ENCODE data around the gene ISCU. TPM values are rescaled to one million over a fixed set of nuclear protein-coding genes. Genes with fewer than 3 reads are reported as not detected.
"Not testable (repeated sequence)": the region's sequence is repeated elsewhere in the genome, so short reads cannot be mapped to it uniquely, and the experiment has no call there.

The ISCU gene
- total RNA-seq, 4 donors from 2014 or later = 113 to 155 (median 130) TPM

DNA sequence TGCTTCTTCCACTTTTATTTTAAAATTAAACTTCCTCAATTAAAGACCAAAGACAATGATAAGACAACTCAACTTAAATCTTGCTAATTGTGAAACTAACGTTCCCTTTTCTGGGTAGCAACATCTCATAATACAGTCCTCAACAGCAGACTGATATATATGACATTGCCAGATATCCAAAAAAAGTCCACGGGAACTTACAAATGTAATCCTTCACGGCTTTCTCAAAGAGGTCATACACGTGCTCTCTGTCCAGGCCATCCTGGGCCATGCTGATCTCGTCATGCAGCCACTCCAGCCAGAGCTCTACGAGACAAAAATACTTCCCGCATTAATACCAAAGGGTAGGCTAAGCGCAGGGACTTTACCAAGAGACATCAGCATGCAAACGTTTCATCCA, 14.7 kb upstream of the ISCU start:
- TF ChIP-seq POLR2A (IDR thresholded peaks at IDR 0.05) (no peak), POLR2AphosphoS5 (IDR thresholded peaks at IDR 0.05) (no peak), EP300 (IDR thresholded peaks at IDR 0.05; ENCODE audit: low read depth) (no peak)
- TF ChIP-seq, protein P1, sequence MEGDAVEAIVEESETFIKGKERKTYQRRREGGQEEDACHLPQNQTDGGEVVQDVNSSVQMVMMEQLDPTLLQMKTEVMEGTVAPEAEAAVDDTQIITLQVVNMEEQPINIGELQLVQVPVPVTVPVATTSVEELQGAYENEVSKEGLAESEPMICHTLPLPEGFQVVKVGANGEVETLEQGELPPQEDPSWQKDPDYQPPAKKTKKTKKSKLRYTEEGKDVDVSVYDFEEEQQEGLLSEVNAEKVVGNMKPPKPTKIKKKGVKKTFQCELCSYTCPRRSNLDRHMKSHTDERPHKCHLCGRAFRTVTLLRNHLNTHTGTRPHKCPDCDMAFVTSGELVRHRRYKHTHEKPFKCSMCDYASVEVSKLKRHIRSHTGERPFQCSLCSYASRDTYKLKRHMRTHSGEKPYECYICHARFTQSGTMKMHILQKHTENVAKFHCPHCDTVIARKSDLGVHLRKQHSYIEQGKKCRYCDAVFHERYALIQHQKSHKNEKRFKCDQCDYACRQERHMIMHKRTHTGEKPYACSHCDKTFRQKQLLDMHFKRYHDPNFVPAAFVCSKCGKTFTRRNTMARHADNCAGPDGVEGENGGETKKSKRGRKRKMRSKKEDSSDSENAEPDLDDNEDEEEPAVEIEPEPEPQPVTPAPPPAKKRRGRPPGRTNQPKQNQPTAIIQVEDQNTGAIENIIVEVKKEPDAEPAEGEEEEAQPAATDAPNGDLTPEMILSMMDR (IDR thresholded peaks at IDR 0.05) = no peak
- Histone ChIP-seq H3K36me3 (peaks cover 0 to 47% (median 18%) of the 10 kb centered on the region in 4 donors), H3K4me1 (peaks cover 0 to 26% (median 3%) of the 10 kb centered on the region in 4 donors), H3K27me3 (no peaks in the 10 kb centered on the region), H3K4me3 (no peak overlapping the region), H3K27ac (no peak overlapping the region), H3K9me3 (no peaks in the 10 kb centered on the region)
- no peak for DNase-seq
- 67 to 74% methylated on average over 5 to 9 of the region's 9 CpGs for WGBS, 2 donors (ENCODE audit: low coverage in 1 of 2)
- intact Hi-C loops (cut with DNase I; ENCODE audit: low total_unique reads) = no loop called here
- in situ Hi-C loops (cut with MboI; ENCODE audit: low pct_ligation_motif_present in 1 of 4, low pct_unique_long_range_greater_than_20kb in 1 of 4, low sequenced_read_pairs in 3 of 4) = no loop called here

DNA sequence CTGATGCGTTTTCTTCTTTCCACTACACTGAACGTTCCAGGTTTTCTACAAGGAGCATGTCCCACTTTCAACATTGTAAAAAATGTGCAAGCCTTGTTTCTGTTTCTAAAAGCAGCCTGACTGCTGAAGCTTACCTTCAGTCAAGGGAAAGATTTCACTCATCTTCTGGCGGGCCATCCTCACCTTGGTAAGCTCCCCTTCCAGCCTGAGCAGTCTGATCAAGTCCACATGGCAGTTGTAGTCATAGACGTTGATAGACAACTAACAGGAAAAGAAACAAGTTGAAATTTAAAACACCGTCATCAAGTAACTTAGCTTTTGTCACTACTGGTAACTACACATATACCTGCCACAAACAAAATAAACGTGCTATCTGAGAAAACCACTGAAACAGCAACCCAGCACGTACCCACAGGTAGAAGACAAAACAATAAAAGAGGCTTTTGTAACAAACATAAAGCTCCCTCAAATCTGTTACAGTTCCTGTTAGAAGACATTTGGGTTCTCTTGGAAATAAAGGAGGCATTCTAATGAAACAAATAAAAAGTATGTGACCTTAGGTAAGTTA, 13.4 kb upstream of the ISCU start:
- Histone ChIP-seq H3K36me3 (peaks cover 0 to 40% (median 14%) of the 10 kb centered on the region in 4 donors), H3K4me3 (no peak overlapping the region), H3K9me3 (no peaks in the 10 kb centered on the region), H3K27me3 (no peaks in the 10 kb centered on the region), H3K27ac (no peak overlapping the region), H3K4me1 (peaks cover 0 to 30% (median 3%) of the 10 kb centered on the region in 4 donors)
- in situ Hi-C loops (cut with MboI; ENCODE audit: low pct_ligation_motif_present in 1 of 4, low pct_unique_long_range_greater_than_20kb in 1 of 4, low sequenced_read_pairs in 3 of 4) = no loop called here
- intact Hi-C loops (cut with DNase I; ENCODE audit: low total_unique reads) = no loop called here
- DNase-seq = no peak
- WGBS, 2 donors (ENCODE audit: low coverage in 1 of 2) = 52 to 74% methylated on average over 7 of the region's 7 CpGs
- TF ChIP-seq, protein P1 (IDR thresholded peaks at IDR 0.05) = no peak

DNA sequence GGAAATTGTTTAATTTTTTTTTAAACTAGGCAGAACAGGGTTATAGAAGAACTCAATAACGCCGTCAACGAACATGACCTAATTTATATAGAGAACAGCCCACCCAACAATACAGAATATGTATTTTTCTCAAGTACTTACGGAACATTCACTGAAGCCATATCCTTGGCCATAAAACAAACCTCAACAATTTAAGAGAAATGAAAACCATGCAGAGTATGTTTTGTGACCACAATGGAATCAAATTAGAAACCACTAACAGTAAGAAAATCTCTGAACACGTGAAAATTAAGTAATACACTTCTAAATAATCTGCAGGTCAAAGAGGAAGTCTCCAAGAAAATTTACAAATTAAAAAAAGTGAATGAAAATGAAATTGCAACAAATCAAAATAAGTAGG, 10.9 kb upstream of the ISCU start:
- no peaks in the 10 kb centered on the region for H3K27me3 ChIP-seq
- intact Hi-C loops (cut with DNase I; ENCODE audit: low total_unique reads) (no loop called here), in situ Hi-C loops (cut with MboI; ENCODE audit: low pct_ligation_motif_present in 1 of 4, low pct_unique_long_range_greater_than_20kb in 1 of 4, low sequenced_read_pairs in 3 of 4) (loop anchor here in 2 of 4 donors (25.0 kb wide), 1 partner anchor 536 kb away; the partner anchor contains the start of genes ALKBH2 (in 2 of the 2) and UNG (in 2 of the 2))
- no peak overlapping the region for H3K27ac ChIP-seq
- no peaks in the 10 kb centered on the region for H3K9me3 ChIP-seq
- peaks cover 0 to 41% (median 6%) of the 10 kb centered on the region in 4 donors for H3K4me1 ChIP-seq
- no peak for DNase-seq
- H3K4me3 ChIP-seq = no peak overlapping the region
- no peak for TF ChIP-seq POLR2A (IDR thresholded peaks at IDR 0.05)
- TF ChIP-seq, protein P1 (IDR thresholded peaks at IDR 0.05) = no peak
- no peak for TF ChIP-seq EP300 (IDR thresholded peaks at IDR 0.05; ENCODE audit: low read depth)
- no peak for TF ChIP-seq POLR2AphosphoS5 (IDR thresholded peaks at IDR 0.05)
- peaks cover 0 to 23% (median 7%) of the 10 kb centered on the region in 4 donors for H3K36me3 ChIP-seq
- WGBS, 2 donors (ENCODE audit: low coverage in 1 of 2) = 68 to 77% methylated on average over 5 of the region's 5 CpGs

DNA sequence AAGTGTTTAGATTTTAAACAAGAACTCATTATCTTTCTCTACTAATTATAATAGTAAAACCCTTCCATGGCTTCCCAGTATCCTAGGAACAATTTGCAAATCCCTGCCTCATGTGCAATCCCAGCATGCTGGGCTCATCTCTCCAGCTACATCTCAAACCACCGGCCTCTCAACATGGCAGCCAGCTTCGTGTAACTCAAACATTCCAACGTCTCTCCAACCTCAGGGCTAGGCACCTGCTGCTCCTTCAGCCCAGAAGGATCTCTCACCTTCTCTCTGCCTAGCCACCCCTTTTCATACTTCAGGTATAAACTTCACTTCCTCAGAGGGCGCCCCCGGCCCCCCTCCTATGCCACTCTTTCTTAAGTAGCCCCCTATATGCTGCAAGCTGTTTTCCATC, 8.6 kb upstream of the ISCU start:
- in situ Hi-C loops (cut with MboI; ENCODE audit: low pct_ligation_motif_present in 1 of 4, low pct_unique_long_range_greater_than_20kb in 1 of 4, low sequenced_read_pairs in 3 of 4) (loop anchor here in 2 of 4 donors (25.0 kb wide), 1 partner anchor 534 kb away; the partner anchor contains the start of genes ALKBH2 (in 2 of the 2) and UNG (in 2 of the 2)), intact Hi-C loops (cut with DNase I; ENCODE audit: low total_unique reads) (no loop called here)
- 83 to 96% methylated on average over 5 of the region's 5 CpGs for WGBS, 2 donors (ENCODE audit: low coverage in 1 of 2)
- no peak overlapping the region for H3K27ac ChIP-seq
- TF ChIP-seq POLR2AphosphoS5 (IDR thresholded peaks at IDR 0.05) (no peak), EP300 (IDR thresholded peaks at IDR 0.05; ENCODE audit: low read depth) (no peak), POLR2A (IDR thresholded peaks at IDR 0.05) (no peak)
- TF ChIP-seq, protein P1 (IDR thresholded peaks at IDR 0.05) = no peak
- DNase-seq = no peak
- no peaks in the 10 kb centered on the region for H3K27me3 ChIP-seq
- peaks cover 5 to 62% (median 19%) of the 10 kb centered on the region in 4 donors for H3K4me1 ChIP-seq
- H3K4me3 ChIP-seq = no peak overlapping the region
- no peaks in the 10 kb centered on the region for H3K9me3 ChIP-seq
- peaks cover 0 to 3% (median 0%) of the 10 kb centered on the region in 4 donors for H3K36me3 ChIP-seq

DNA sequence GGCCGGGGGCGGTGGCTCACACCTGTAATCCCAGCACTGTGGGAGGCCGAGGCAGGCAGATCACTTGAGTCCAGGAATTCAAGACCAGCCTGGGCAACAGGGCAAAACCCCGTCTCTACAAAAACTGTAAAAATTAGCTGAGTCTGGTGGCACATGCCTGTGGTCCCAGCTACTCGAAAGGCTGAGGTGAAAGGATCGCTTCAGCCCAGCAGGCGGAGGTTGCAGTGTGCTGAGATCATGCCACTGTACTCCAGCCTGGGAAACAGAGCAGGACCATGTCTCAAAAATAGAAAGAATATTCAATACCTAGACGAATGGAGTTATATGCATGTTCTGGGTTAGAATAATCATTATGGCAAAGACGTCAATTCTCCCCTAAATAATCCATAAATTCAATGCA, 7.0 kb upstream of the ISCU start:
- H3K4me3 ChIP-seq; H3K27me3 ChIP-seq; intact Hi-C loops (cut with DNase I; ENCODE audit: low total_unique reads); H3K9me3 ChIP-seq; DNase-seq; H3K36me3 ChIP-seq; H3K27ac ChIP-seq: not testable (repeated sequence)
- in situ Hi-C loops (cut with MboI; ENCODE audit: low pct_ligation_motif_present in 1 of 4, low pct_unique_long_range_greater_than_20kb in 1 of 4, low sequenced_read_pairs in 3 of 4) = loop anchor here in 2 of 4 donors (25.0 kb wide), 1 partner anchor 532 kb away; the partner anchor contains the start of genes ALKBH2 (in 2 of the 2) and UNG (in 2 of the 2)
- 70 to 88% methylated on average over 2 to 9 of the region's 9 CpGs for WGBS, 2 donors (ENCODE audit: low coverage in 1 of 2)
- peaks cover 15 to 69% (median 33%) of the 10 kb centered on the region in 4 donors for H3K4me1 ChIP-seq
